OCI-LY1 (cell line): ENCODE results near the gene BRSK1.
A peak's percentile ranks its signal among the peaks of the same experiment; 100 is the strongest.

ENCODE experiments used
- H2AFZ ChIP-seq: fragments of 200-600 bp; sonication (generic), shearing (Covaris generic); 2 replicates; pipeline ENCODE4 v1.6.0; 2014; ENCODE audit warnings: antibody characterized with exemption, mild to moderate bottlenecking, low read length
- H3F3A ChIP-seq: fragments of 200-600 bp; sonication (generic), shearing (Covaris generic); 2 replicates; pipeline ENCODE4 v1.6.0; 2014; ENCODE audit warnings: mild to moderate bottlenecking, antibody characterized with exemption, low read length, moderate library complexity; ENCODE audit not compliant: insufficient read depth
- H3K27ac ChIP-seq: fragments of 200-600 bp; sonication (generic); 2 replicates; pipeline ENCODE4 v1.5.1; 2014; ENCODE audit warnings: low read length, mixed run types, mild to moderate bottlenecking, low read depth; ENCODE audit not compliant: poor library complexity, severe bottlenecking
- H3K27me3 ChIP-seq: fragments of 200-600 bp; sonication (generic); 2 replicates; pipeline ENCODE4 v1.6.0; 2014; ENCODE audit warnings: antibody characterized with exemption, mild to moderate bottlenecking, low read length, moderate library complexity; ENCODE audit not compliant: insufficient read depth
- H3K36me3 ChIP-seq: fragments of 200-600 bp; sonication (generic); 2 replicates; pipeline ENCODE4 v1.6.1; 2014; ENCODE audit warnings: mild to moderate bottlenecking, antibody characterized with exemption, low read length, moderate library complexity, mixed read lengths; ENCODE audit not compliant: insufficient read depth
- H3K4me1 ChIP-seq: fragments of 200-600 bp; sonication (generic); 2 replicates; pipeline ENCODE4 v1.5.1; 2014; ENCODE audit warnings: mild to moderate bottlenecking, low read length, moderate library complexity; ENCODE audit not compliant: insufficient read depth, severe bottlenecking
- H3K4me2 ChIP-seq: fragments of 200-600 bp; sonication (generic), shearing (Covaris generic); 2 replicates; pipeline ENCODE4 v1.6.1; 2014; ENCODE audit warnings: low read length
- H3K4me3 ChIP-seq: fragments of 200-600 bp; sonication (generic); 2 replicates; pipeline ENCODE4 v1.5.1; 2014; ENCODE audit warnings: low read length, low read depth, mild to moderate bottlenecking, mixed read lengths; ENCODE audit not compliant: poor library complexity, severe bottlenecking
- H3K79me2 ChIP-seq: fragments of 200-600 bp; shearing (Covaris generic); 2 replicates; pipeline ENCODE4 v1.6.1; 2016; ENCODE audit warnings: mixed run types, low read length, mixed read lengths; ENCODE audit not compliant: insufficient read depth
- H3K9ac ChIP-seq: fragments of 200-600 bp; sonication (generic), shearing (Covaris generic); 2 replicates; pipeline ENCODE4 v1.6.1; 2014; ENCODE audit warnings: mild to moderate bottlenecking, low read length, mixed read lengths
- H3K9me2 ChIP-seq: fragments of 200-600 bp; sonication (generic), shearing (Covaris generic); 2 replicates; pipeline ENCODE4 v1.6.1; 2014; ENCODE audit warnings: low read depth, mild to moderate bottlenecking, low read length, mixed read lengths
- H3K9me3 ChIP-seq: fragments of 200-600 bp; shearing (Covaris generic); 2 replicates; pipeline ENCODE4 v1.6.1; 2014; ENCODE audit warnings: low read length, mixed read lengths
- H4K20me1 ChIP-seq: fragments of 200-600 bp; sonication (generic), shearing (Covaris generic); 2 replicates; pipeline ENCODE4 v1.6.0; 2016; ENCODE audit warnings: mild to moderate bottlenecking, low read length; ENCODE audit not compliant: insufficient read depth
- CTCF ChIP-seq: fragments of 200-600 bp; sonication (generic), shearing (Covaris generic); IDR thresholded peaks from 2 replicates; pipeline ENCODE4 v1.5.1; 2017; ENCODE audit warnings: mild to moderate bottlenecking, antibody characterized with exemption, low read length, moderate library complexity, mixed read lengths
- EZH2 ChIP-seq: fragments of 200-600 bp; sonication (generic), shearing (Covaris generic); IDR thresholded peaks from 2 replicates; pipeline ENCODE4 v1.8.0; 2017; ENCODE audit warnings: borderline replicate concordance, mixed run types, mild to moderate bottlenecking, antibody characterized with exemption, low read length, moderate library complexity, mixed read lengths

The BRSK1 gene

GRCh38 chr19:55354698-55355212 is 71.0 kb downstream of the BRSK1 start, which contains the start of gene COX6B2:
COX6B2 (minus strand) TSS chr19:55354719; CDS start chr19:55354521, 198 bp downstream.
- no peaks in the 10 kb centered on the region for H3K79me2 ChIP-seq
- H3K9me2 ChIP-seq = no peaks in the 10 kb centered on the region
- H3K4me1 ChIP-seq = peaks cover 7% of the 10 kb centered on the region
- H3K9me3 ChIP-seq = no peaks in the 10 kb centered on the region
- no peaks in the 10 kb centered on the region for H4K20me1 ChIP-seq
- H3F3A ChIP-seq = no peaks in the 10 kb centered on the region
- H3K27ac ChIP-seq = no peak within 1 kb of the TSS
- TF ChIP-seq CTCF = no peak
- TF ChIP-seq EZH2 = no peak
- peak within 1 kb of the TSS; percentile 67 for H3K4me2 ChIP-seq
- 0 out of 2 replicates have a peak within 1 kb of the TSS, but pooled peaks have one; percentile 3 for H3K9ac ChIP-seq
- H3K27me3 ChIP-seq = peaks cover 7% of the 10 kb centered on the region
- peak within 1 kb of the TSS; percentile 55 for H3K4me3 ChIP-seq
- H3K36me3 ChIP-seq = no peaks in the 10 kb centered on the region
- no peak within 1 kb of the TSS for H2AFZ ChIP-seq

DNA sequence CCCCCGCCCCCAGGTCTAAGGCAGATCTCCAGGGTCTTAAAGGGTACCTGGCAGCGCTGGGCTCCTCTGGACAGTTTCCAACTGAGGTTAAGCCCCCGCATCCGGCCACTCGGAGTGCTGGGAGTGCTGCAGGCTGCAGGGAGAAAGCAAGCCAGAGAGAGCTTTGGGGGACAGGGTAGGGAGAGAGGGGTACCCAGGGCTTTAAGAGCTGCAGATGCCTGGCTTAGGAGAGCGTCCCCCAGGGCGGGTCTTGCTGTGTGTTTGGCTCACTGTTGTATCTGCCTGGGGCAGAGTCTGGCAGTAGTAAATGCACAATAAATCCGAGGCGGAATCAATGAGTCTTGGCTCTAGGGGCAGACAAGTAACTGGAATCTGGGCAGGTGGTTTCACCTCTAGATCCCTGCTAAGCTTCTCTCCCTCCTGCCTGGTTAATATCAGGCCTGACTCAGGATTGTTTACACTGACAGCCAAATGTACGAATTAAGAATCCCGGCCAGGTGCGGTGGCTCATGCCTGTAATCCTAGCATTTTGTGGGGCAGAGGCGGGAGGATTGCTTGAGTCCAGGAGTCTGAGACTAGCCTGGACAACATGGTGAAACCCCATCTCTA is 71.5 kb downstream of the BRSK1 start:
- Histone ChIP-seq H3K4me2 (no peak overlapping the region), H3K4me3 (no peak overlapping the region)

DNA sequence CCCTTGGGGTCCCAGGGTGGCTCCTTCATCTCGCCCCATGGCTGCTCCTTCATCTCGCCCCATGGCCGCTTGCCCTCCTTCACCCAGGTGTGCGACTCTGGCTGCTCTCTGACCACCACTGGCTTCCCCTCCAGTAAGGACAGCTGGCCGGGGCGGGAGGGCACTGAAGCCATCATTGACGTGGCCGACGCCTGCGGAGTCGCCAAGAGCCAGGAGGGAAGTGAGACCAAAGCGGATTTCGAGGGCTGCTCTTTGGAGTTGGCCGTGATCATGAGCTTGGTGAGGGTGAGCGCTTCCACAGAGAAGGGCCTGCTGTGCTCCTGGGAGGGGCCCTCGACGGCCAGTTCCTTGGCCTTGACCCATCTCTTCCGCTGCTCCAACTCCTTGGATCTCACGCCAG is 74.7 kb downstream of the BRSK1 start:
- Histone ChIP-seq H4K20me1 (no peaks in the 10 kb centered on the region), H3K9ac (no peak overlapping the region), H3K4me1 (peaks cover 3% of the 10 kb centered on the region), H3K27me3 (no peaks in the 10 kb centered on the region; the same call in 1 of the 2 replicates), H3K9me2 (no peaks in the 10 kb centered on the region), H3K9me3 (no peaks in the 10 kb centered on the region), H3K4me3 (no peak overlapping the region), H3K36me3 (no peaks in the 10 kb centered on the region), H2AFZ (no peak overlapping the region), H3K79me2 (no peaks in the 10 kb centered on the region), H3F3A (no peaks in the 10 kb centered on the region), H3K4me2 (no peak overlapping the region), H3K27ac (no peak overlapping the region)
- TF ChIP-seq CTCF (no peak), EZH2 (no peak)

More for the DNA sequence above, 71.5 kb downstream of the BRSK1 start:
- Histone ChIP-seq H3F3A (no peaks in the 10 kb centered on the region), H3K9ac (no peak overlapping the region), H3K9me3 (no peaks in the 10 kb centered on the region), H3K27me3 (peaks cover 7% of the 10 kb centered on the region), H3K79me2 (no peaks in the 10 kb centered on the region), H3K36me3 (no peaks in the 10 kb centered on the region), H3K4me1 (peaks cover 7% of the 10 kb centered on the region), H2AFZ (no peak overlapping the region), H3K27ac (no peak overlapping the region), H3K9me2 (no peaks in the 10 kb centered on the region), H4K20me1 (no peaks in the 10 kb centered on the region)
- TF ChIP-seq CTCF (no peak), EZH2 (no peak)
